Stomach (tissue), 9 donors: Measurements from ENCODE around the gene TCF7L1. TPM values are rescaled to one million over a fixed set of nuclear protein-coding genes. Genes with fewer than 3 reads are reported as not detected.

Experiments
- DNase-seq, 2 donors: peaks; one replicate each; pipeline versions ENCODE4 v3.0.0 to v3.0.0-alpha.2; 2013 to 2019
- H3K27ac ChIP-seq, 5 donors: fragments of 200-600 bp in 4 of 5; sonication (generic) in 4 of 5; one replicate each; pipeline ENCODE4 v1.5.1; 2013 to 2019; ENCODE audit warnings: mild to moderate bottlenecking in 1 of 5, moderate library complexity in 1 of 5
- H3K27me3 ChIP-seq, 3 donors: fragments of 200-600 bp; sonication (generic); one replicate each; pipeline ENCODE4 v1.5.1; 2017 to 2019; ENCODE audit warnings: mixed run types in 1 of 3
- H3K36me3 ChIP-seq, 4 donors: fragments of 200-600 bp; sonication (generic); 1 replicate in 3 of 4; 2 replicates in 1 of 4; pipeline ENCODE4 v1.5.1; 2016 to 2019
- H3K4me1 ChIP-seq, 4 donors: fragments of 200-600 bp; sonication (generic); one replicate each; pipeline ENCODE4 v1.5.1; 2016 to 2019
- H3K4me3 ChIP-seq, 4 donors: fragments of 200-600 bp; sonication (generic) in 3 of 4; one replicate each; pipeline ENCODE4 v1.5.1; 2016 to 2019; ENCODE audit warnings: mild to moderate bottlenecking in 1 of 4
- H3K9me3 ChIP-seq, 4 donors: fragments of 200-600 bp; sonication (generic); one replicate each; pipeline ENCODE4 v1.5.1; 2016 to 2019
- CTCF ChIP-seq, 7 experiments: fragments of 450-650 bp in 4 of 7; fragments of 200-600 bp in 3 of 7; sonication (generic) in 3 of 7; IDR thresholded peaks; one replicate each; pipeline ENCODE4 v1.5.1; 2016 to 2019; ENCODE audit warnings: antibody characterized with exemption in 7 of 7, control low read depth in 2 of 7, mild to moderate bottlenecking in 1 of 7
- EP300 ChIP-seq: sonication (generic); formaldehyde crosslinking; IDR thresholded peaks from one replicate; pipeline ENCODE4 v1.6.1; 2017; ENCODE audit warnings: antibody characterized with exemption
- POLR2A ChIP-seq, 4 donors: fragments of 450-650 bp; IDR thresholded peaks; one replicate each; pipeline ENCODE4 v1.6.1; 2016; ENCODE audit warnings: antibody characterized with exemption in 4 of 4, control low read depth in 2 of 4, mild to moderate bottlenecking in 1 of 4, moderate library complexity in 1 of 4
- POLR2AphosphoS5 ChIP-seq, 3 donors: sonication (generic); formaldehyde crosslinking; IDR thresholded peaks; one replicate each; pipeline ENCODE4 v1.6.1; 2016; ENCODE audit warnings: antibody characterized with exemption in 3 of 3
- WGBS, 5 donors: extraction: QIAGEN DNeasy Blood & Tissue Kit in 3 of 5; methylation state at CpG; one replicate each; pipeline versions ENCODE4 v1.1.5 to v1.1.7; 2013 to 2018; 5-methylcytosine and 5-hydroxymethylcytosine counted together
- intact Hi-C: fragments of 100-400 bp; cut with DNase I; formaldehyde crosslinking; loops from one replicate; pipeline ENCODE4 v1.15.1; 2023; ENCODE audit warnings: low total_unique reads
- polyA plus RNA-seq, 3 donors: library from polyadenylated mRNA; stranded (reverse); fragments of 200-250 nt; gene quantifications; one replicate each; pipeline ENCODE4 v1.2.3, GENCODE V29; 2013
- total RNA-seq, 5 donors: library from RNA; depleted of rRNA; stranded (reverse); fragments of >200 nt; gene quantifications; one replicate each; pipeline versions ENCODE4 v1.1.0 to v1.2.3, GENCODE V29; 2014 to 2016
- donor health status: healthy with polysubstance abuse.
- donor health status: Bipolar disorder and iron deficiency.
- donor health status: healthy.

The TCF7L1 gene
- total and polyA plus RNA-seq, 8 donors: 0.45 to 8.3 (median 4.9) TPM; not detected in 1

GRCh38 chr2:85156153-85156552 is 23.0 kb downstream of the TCF7L1 start:
- DNase-seq: peak in 1 of 2 donors; percentile 66
- intact Hi-C loops: no loop called here
- Histone ChIP-seq H3K27me3 (no peaks in the 10 kb centered on the region), H3K36me3 (no peaks in the 10 kb centered on the region), H3K9me3 (no peaks in the 10 kb centered on the region), H3K4me1 (peaks cover 9 to 62% (median 27%) of the 10 kb centered on the region in 4 donors), H3K4me3 (no peak overlapping the region), H3K27ac (no peak overlapping the region)
- 62 to 78% (median 71%) methylated on average over 7 of the region's 7 CpGs for WGBS, 5 donors
- TF ChIP-seq EP300 (no peak), POLR2AphosphoS5 (IDR thresholded peaks at IDR 0.05) (no peak), CTCF (IDR thresholded peaks at IDR 0.05) (no peak), POLR2A (IDR thresholded peaks at IDR 0.05) (no peak)

GRCh38 chr2:85156619-85157018 is 23.4 kb downstream of the TCF7L1 start:
- no peaks in the 10 kb centered on the region for H3K27me3 ChIP-seq
- peaks cover 9 to 66% (median 29%) of the 10 kb centered on the region in 4 donors for H3K4me1 ChIP-seq
- no peaks in the 10 kb centered on the region for H3K9me3 ChIP-seq
- intact Hi-C loops: no loop called here
- no peaks in the 10 kb centered on the region for H3K36me3 ChIP-seq
- no peak for DNase-seq
- TF ChIP-seq POLR2AphosphoS5 (IDR thresholded peaks at IDR 0.05): no peak
- TF ChIP-seq POLR2A (IDR thresholded peaks at IDR 0.05): no peak
- H3K27ac ChIP-seq: no peak overlapping the region
- H3K4me3 ChIP-seq: no peak overlapping the region
- 92 to 99% (median 96%) methylated on average over 3 of the region's 3 CpGs for WGBS, 5 donors

GRCh38 chr2:85157345-85157744 is 24.2 kb downstream of the TCF7L1 start:
- Histone ChIP-seq H3K36me3 (no peaks in the 10 kb centered on the region), H3K27ac (no peak overlapping the region), H3K9me3 (no peaks in the 10 kb centered on the region), H3K4me1 (peaks cover 9 to 73% (median 31%) of the 10 kb centered on the region in 4 donors), H3K4me3 (no peak overlapping the region), H3K27me3 (no peaks in the 10 kb centered on the region)
- intact Hi-C loops: no loop called here
- WGBS, 5 donors: 73 to 85% (median 75%) methylated on average over 1 of the region's 1 CpG
- no peak for DNase-seq
- TF ChIP-seq CTCF (IDR thresholded peaks at IDR 0.05) (no peak), EP300 (no peak), POLR2AphosphoS5 (IDR thresholded peaks at IDR 0.05) (no peak), POLR2A (IDR thresholded peaks at IDR 0.05) (no peak)

- intact Hi-C loops: no loop called here
- TF ChIP-seq CTCF (IDR thresholded peaks at IDR 0.05) (no peak), POLR2AphosphoS5 (IDR thresholded peaks at IDR 0.05) (no peak), POLR2A (IDR thresholded peaks at IDR 0.05) (no peak), EP300 (no peak)
- Histone ChIP-seq H3K27me3 (no peaks in the 10 kb centered on the region), H3K4me3 (no peak overlapping the region), H3K9me3 (no peaks in the 10 kb centered on the region), H3K27ac (no peak overlapping the region), H3K36me3 (no peaks in the 10 kb centered on the region), H3K4me1 (peaks cover 9 to 81% (median 36%) of the 10 kb centered on the region in 4 donors)
- no peak for DNase-seq
- 51 to 63% (median 58%) methylated on average over 14 of the region's 14 CpGs for WGBS, 5 donors
These were observed 25.5 kb downstream of the TCF7L1 start for GRCh38 chr2:85158559-85159273.

GRCh38 chr2:85159589-85159988 is 26.4 kb downstream of the TCF7L1 start:
- no peak for DNase-seq
- no peaks in the 10 kb centered on the region for H3K36me3 ChIP-seq
- no peak overlapping the region for H3K27ac ChIP-seq
- no peaks in the 10 kb centered on the region for H3K9me3 ChIP-seq
- WGBS, 5 donors: 67 to 91% (median 82%) methylated on average over 5 to 6 of the region's 6 CpGs
- H3K27me3 ChIP-seq: no peaks in the 10 kb centered on the region
- intact Hi-C loops: no loop called here
- no peak for TF ChIP-seq POLR2A (IDR thresholded peaks at IDR 0.05)
- peaks cover 9 to 72% (median 40%) of the 10 kb centered on the region in 4 donors for H3K4me1 ChIP-seq
- H3K4me3 ChIP-seq: no peak overlapping the region
